Measurements from ENCODE around the gene SLC30A4.
"Not testable (repeated sequence)": the region's sequence is repeated elsewhere in the genome, so short reads cannot be mapped to it uniquely, and the experiment has no call there.

Gene SLC30A4

DNA sequence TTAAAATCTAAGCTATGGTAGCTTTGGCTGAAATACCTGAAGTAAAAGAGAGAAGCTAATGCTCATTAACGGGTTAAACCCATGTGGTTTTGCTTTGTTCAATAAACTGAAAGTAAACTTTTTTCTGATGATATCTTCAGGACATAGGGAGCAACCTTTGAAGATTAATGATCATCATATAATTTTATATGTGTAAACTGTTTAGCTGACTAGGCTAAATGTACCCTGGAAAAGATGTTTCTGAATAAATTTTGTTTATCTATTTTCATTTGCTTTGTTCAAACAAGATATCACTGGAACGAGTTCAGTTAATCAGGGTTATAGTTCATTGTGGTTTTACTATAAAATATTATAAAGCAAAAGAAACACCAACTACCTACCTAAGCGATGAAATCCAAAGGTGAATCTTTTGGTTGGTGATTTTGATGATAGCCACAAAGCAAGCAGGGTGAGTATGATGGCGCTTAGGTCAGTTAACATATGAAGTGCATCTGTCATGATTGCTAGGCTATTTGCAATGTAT, 11.7 kb downstream of the SLC30A4 start:
- no peak overlapping the region for H3K4me3 ChIP-seq (ENCODE audit: low read depth, low read length)

DNA sequence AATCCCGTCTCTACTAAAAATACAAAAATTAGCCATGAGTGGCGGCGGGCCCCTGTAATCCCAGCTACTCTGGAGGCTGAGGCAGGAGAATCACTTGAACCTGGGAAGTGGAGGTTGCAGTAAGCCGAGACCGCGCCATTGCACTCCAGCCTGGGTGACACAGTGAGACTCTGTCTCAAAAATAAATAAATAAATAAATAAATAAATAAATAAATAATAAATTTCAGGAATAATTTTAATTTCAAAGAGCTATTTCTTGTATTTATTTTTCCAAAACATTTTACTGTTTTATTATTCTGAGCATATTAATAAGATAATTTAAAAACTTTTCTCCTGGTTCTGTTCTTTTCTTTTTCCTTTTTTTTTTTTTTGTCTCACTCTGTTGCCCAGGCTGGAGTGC, 15.4 kb downstream of the SLC30A4 start:
- not testable (repeated sequence) for H3K4me3 ChIP-seq (ENCODE audit: low read depth, low read length)

DNA sequence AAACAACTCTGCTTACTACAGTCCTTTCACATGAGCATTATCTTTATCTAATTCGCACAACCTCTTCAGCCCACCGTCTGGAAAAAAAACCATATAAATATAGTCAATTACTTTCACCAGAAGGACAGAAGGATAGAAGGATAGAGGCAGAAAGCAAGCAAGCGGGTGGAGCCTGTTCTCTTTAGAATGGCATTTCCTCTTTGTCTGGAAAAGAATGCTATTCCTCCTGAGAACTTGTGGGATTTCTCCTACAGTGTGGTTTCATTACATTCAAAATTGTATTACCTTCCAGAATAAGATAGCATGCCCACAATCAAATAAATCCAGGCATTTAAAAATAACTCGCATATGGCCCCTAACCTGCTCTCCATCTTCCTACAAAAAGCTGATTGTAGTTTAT, 23.1 kb downstream of the SLC30A4 start:
- H3K4me3 ChIP-seq (ENCODE audit: low read depth, low read length), result no peak overlapping the region

DNA sequence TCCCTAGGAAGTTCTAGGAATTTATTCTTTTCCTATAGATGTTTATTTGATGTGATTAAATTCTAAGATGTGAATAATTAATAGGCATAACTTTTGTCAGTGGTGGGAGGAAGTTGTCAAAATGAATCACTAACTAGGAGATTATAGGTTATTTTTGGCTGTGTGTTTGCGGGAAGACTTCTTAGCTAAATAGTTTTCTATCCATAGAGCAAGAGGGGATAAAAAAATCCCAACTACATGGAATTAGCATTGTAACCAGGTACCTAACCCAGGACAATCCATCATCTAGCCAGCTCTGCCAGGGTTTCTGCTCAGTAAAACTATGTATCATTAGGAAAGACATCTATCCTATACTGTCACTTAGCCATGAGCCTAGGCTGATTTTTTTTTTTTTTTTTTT, 23.9 kb downstream of the SLC30A4 start:
- no peak overlapping the region for H3K4me3 ChIP-seq (ENCODE audit: low read depth, low read length)

DNA sequence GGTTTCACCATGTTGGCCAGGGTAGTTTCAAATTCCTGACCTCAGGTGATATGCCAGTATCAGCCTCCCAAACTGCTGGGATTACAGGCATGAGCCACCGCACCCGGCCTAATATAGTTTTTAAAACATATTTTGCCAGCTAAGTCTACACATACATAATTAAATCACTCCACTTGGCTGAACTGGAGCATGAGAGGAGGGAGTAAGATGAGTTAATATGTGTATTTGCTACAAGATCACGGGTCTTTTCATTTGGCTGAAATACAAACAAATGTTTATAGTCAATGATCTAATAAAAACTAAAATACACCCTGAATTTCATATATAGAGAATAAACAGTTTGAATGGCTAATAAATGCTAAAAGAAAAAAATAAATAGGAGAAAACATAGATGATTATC, 25.3 kb downstream of the SLC30A4 start:
- H3K4me3 ChIP-seq (ENCODE audit: low read depth, low read length), result no peak overlapping the region

DNA sequence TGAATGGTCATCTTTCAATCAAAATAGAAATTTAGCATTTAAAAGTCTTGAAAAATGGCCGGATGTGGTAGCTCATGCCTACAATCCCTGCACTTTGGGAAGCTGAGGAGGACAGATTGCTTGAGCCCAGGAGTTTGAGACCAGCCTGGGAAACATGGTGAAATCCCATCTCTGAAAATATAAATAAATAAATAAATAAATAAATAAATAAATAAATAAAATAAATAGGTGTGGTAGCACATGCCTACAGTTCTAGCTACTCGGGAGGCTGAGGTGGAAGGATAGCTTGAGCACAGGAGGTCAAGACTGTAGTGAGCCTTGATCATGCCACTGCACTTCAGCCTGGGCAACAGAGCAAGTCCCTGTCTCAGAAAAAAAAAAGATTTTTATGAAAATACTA, 25.9 kb downstream of the SLC30A4 start:
- H3K4me3 ChIP-seq (ENCODE audit: low read depth, low read length), result no peak overlapping the region

DNA sequence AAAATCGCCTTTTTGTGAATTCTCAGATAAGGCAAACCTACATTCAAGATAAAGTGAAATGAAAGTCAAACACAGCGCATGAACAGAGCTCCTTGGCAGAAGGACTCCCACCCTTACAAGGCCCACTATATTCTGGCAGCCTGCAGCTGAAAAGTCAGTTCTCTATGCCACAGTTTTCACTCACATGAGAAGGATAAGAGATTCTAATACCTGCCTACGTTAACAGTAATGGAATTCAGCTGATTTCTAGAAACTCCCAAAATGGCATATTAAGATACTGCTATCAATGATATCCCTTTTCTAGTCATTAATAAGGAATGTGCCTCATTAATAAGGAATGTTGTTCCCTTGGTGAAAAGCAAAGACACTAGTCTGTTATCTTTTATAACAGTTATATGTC, 27.0 kb downstream of the SLC30A4 start:
- H3K4me3 ChIP-seq (ENCODE audit: low read depth, low read length), result no peak overlapping the region

DNA sequence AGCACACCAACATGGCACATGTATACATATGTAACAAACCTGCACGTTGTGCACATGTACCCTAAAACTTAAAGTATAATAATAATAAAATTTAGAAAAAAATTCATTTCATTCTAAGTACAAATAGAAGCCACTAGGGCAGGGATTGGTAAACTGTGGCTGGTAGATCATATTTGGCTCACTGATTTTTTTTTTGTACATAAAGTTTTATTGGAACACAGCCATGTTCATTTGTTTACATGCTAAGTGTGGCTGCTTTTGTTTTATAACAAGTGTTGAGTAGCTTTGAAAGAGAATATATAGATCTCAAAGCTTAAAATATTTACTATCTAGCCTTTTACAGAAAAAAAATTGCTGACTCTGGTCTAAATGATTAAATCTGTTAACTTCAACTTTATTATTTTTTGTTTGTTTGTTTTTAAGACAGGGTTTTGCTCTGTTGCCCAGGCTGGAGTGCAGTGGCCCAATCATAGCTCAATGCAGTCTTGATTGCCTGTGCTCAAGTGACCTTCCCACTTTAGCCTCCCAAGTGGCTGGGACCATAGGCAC, 32.8 kb downstream of the SLC30A4 start:
- H3K4me3 ChIP-seq (ENCODE audit: low read depth, low read length), result no peak overlapping the region

DNA sequence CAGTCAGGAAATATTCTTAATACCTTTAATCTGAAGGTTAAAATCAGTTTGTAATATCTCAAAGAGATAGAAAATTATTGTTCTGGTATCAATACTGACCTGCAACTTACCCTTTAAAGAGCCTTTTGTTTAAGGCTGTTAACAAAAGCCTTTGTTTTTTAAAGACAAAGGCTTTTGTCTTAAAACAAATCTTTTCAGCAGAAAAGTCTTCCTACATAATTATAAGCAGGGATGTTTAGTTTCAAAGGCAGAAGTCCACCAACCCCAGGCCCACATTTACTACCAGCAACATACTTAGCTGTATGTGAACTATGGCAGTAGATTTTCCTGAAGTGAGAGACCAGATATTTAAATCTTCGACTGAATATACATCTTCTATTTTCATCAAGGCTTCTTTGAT, 36.2 kb downstream of the SLC30A4 start:
- no peak overlapping the region for H3K4me3 ChIP-seq (ENCODE audit: low read depth, low read length)

DNA sequence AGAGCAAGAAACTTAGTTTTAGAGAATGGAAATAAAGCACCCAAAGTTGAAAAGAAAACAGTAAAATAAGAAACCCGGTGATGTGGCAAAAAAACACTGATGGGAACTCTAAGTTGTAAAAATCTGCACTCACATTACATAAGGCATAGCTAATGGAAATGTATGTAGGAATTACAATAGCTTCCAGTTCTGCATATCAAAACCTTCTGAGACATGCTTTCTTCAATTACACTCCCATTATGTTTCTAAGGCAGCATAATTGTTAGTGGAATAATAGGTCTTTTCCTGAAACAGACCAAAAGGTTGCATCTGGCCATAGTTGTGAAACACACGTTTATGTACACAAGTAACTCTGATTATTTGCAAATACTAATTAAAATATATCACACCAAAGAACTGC, 41.4 kb downstream of the SLC30A4 start:
- no peak overlapping the region for H3K4me3 ChIP-seq (ENCODE audit: low read depth, low read length)

DNA sequence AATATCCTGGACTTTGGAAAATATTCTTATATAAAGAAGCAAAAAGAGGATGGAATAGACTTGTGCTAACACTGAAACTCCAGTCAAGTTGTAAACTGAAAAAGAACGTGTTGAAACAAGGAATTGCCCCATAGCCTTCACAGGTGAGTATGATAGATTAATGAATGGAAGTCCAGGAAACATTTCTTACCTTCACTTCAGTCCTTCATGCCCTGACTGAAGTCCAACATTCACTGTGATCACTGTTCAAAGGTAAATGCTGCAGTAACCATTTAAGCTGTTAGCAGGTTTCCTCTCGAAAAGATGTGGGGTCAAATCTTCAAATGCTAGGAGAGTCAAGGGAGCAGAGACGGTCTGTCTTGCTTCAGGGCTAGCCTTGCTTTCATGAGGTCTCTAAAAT, 46.1 kb downstream of the SLC30A4 start:
- H3K4me3 ChIP-seq (ENCODE audit: low read depth, low read length), result no peak overlapping the region

DNA sequence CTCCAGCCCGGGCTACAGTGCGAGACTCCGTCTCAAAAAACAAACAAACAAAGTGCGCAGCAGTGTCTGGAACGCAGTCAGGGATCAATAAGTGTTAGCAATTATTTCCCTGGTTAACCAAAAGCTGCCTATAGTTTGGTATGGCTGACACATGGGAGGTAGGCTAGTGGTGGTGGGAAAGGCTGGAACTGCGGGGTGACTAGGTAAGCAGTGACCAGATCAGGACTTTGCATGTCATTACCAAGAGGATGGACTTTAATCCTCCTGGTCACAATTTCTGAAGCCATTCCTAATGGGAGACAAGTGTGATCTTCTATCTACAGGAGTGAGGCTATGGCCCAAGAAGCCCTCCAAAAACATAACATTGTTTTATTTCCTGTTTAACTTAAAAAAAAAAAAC, 47.8 kb downstream of the SLC30A4 start:
- no peak overlapping the region for H3K4me3 ChIP-seq (ENCODE audit: low read depth, low read length)

DNA sequence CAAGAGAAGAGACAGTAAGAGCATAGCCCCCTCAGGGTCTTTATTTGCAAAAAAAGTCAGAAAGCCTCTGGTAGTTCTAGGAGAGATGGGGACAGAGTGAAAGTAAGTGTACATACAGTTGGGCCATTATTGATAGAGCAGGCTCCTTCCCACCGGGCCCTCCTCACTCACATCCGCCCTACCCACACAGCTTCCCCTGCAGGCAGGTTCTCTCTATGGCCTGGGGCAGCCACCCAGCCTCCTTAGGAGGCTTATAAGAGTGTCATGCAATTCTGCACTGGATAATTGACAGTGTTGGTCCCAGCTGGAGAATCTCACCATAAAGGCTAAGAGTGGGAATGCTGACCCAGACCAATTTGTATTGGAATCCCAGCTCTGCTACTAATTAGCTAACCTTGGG, 49.5 kb downstream of the SLC30A4 start:
- no peak overlapping the region for H3K4me3 ChIP-seq (ENCODE audit: low read depth, low read length)

DNA sequence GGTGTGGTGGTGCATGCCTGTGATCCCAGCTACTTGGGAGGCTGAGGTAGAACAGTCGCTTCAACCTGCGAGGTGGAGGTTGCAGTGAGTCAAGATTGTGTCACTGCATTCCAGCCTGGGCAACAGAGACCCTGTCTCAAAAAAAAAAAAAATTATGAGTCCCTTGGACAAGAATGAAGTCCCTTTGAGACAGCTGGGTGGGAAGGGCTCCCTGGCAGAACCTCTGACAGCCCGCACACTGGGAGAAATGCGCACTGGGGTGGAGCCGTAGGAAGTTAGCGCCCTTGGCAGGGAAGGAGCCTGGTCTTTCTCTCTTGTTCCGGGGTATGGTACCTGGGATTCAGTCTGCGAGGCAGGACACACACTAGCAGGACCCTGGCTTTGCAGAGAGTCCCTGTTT, 51.4 kb downstream of the SLC30A4 start:
- H3K4me3 ChIP-seq (ENCODE audit: low read depth, low read length), result no peak overlapping the region

DNA sequence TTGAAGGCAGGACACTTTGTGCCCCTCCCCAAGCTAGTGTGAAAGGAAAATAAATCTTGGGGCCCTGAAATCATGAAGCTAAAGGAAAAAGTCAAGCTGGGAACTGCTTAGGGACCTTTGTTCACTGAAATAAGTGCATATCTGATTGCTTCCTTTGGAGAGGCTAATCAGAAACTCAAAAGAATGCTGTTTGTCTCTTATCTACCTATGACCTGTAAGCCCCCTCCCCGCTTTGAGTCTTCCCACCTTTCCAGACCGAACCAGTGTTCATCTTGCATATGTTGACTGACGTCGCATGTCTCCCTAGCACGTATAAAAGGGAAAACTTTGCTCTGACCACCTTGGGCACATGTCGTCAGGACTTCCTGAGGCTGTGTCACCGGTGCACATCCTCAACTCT, 53.1 kb downstream of the SLC30A4 start:
- H3K4me3 ChIP-seq (ENCODE audit: low read depth, low read length), result no peak overlapping the region

DNA sequence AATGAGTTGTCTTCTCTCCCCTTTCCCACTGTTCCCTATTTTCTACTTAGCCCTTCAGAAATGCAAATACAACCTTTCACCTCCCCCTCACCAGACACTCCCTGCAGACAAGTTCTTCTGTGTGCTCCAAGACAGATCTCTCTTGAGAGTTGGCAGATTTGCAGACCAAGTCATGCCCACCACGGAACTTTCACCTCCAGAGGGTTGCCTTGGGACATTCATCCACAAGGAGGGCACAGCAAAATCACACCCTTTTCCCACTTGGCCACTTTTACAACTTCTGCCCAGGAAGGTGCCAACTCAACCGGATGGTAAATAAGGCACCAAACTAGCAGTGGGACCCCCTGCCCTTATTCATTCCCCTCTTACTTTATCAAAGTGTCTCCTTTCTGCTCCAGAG, 53.5 kb downstream of the SLC30A4 start:
- H3K4me3 ChIP-seq (ENCODE audit: low read depth, low read length), result no peak overlapping the region

DNA sequence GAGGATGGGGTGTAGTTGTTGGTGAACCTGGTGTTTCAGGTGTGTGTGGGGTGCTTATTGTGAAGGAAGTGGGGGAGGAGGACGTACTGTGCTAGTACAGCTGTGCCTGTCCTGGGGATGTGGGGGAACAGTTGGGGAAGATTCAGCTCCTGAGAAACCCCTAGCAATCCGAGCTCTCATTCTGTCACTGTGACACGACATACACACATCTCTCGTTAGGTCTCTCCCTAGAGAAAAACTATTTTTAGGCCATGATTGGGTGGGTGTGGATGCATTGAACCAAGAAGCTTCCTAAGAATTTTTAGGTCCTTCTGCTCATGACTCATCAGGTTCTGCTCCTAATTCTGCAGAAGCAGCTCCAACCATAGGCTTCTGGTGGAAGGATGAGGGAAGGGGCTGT, 54.3 kb downstream of the SLC30A4 start:
- H3K4me3 ChIP-seq (ENCODE audit: low read depth, low read length), result no peak overlapping the region

DNA sequence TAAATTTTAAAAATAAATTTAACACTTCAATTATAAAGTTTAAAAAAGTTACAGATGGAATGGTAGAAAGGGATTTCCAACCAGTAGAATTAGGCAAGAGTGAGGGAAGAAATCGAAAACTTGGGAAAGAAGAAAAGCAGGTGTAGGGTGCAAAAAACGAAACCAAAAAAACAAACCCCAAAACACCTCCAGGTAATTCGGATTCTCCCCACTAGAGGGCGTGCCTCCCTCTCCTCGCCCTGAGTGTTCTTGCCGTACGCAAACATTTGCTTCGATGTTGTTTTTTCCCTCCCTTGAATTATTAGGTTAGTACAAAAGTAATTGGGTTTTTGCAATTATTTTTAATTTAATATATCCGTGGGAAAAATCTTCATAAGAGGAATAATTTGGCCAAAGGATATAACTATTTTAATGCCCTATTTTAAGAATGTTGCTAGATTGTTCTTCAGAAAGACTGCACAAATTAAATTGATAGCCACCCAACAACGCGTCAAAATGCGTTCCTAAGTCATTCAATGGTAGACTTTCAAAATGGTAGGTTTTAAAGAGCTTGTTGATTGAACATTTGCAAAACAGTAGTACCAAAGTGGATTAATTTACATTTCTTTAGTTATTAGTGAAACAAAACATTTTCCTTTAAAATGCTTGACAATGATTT, 63.7 kb downstream of the SLC30A4 start:
- H3K4me3 ChIP-seq (ENCODE audit: low read depth, low read length), result no peak overlapping the region

DNA sequence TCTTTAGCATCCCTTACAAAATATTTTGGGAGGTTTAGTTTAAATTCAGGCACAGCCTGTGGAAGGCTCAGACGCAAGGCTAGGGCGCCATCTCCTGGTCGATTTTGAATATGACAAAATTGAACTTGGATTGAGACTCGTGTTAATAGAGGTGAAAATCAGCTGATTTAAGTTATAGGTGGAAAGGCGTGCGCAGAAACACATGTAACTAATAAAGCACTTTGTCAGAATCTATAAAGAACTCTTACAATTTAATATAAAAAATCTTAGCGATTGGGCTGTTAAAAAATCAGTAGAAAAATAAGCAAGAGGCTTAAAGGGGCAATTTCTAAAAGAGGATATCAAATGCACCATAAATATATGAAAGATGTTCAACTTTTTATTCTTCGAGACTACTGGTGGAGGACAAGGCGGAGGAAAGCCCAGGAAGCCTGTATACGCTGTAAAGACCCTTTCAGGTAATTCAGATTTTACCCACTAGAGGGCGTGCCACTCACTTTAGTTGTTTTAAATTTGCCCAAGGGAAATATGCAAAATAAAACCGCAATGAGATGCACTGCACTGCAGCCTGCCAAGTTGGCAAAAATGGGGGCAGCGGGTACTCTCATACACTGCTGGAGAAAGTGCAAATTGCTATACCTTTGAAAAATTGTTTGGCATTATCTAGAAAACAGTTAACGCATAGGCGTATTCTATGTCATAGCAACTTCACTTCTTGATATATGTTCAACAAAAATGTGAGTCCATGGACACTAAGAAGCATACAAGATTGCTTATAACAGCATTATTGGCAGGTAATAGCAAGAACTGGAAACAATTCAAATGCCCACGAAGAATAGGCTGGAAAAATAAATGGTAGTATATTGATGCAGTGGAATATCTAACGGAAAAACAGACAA, 64.7 kb downstream of the SLC30A4 start:
- no peak overlapping the region for H3K4me3 ChIP-seq (ENCODE audit: low read depth, low read length)

DNA sequence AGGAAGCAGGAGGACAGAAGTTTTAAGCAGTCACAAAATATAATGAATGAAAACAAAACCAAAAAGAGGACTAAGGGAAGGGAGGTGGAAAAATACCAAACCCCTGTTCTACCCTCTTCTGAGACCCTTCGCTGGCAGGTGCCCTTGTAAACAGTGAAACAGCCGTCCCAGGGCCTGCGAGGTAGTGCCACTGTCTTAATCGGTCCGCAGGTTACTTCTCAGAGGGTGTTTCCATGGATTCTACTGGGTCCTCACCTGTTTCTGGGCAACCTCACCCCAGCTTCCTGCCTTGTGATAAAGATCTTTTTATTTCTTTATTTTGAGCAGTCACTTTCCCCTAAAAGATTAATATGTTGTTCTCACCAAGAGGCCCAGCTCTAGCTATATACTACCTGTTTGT, 65.3 kb downstream of the SLC30A4 start:
- H3K4me3 ChIP-seq (ENCODE audit: low read depth, low read length), result no peak overlapping the region

DNA sequence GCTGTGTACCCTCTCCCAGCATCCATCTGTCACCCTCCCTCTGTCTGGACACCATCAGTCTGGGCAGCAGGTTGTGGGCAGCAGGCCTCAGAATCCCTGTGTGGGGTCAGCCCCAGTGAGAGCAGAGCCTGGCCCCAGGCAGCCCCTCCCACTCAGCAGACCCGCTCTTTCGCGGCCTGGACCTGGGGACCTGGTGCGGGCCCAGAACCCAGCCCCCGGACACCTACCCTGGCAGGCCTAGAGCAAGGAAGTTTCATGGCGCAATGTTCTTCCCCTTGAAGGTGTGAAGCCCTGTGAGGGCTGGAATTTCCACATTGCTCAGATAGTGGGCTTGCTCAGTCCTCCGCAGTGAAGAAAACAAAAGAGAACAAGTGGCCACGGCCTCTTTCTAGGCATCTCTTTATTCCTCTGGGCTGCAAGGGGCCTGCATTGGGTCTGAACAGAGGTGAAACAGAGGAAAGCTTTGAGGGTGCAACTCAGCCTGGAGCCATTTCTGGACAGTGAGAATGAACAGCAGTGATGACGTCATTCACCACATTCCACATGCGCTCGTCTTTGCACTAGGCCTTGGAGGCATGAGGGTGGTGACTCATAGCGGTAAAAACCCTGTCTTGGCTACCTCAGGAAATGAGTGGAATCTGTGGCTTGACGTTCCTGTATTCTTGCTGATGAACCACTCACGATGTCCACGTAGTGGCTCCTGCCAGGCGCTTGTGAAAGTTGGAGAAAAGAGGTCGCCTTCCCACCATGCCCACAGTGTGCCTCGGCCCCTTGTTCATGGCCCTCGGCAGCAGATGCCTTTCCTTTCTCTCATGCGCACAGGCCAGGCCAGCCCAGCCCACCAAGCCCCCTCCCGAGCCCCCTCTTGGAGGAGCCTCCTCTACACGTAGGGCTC, 66.1 kb downstream of the SLC30A4 start:
- H3K4me3 ChIP-seq (ENCODE audit: low read depth, low read length), result no peak overlapping the region

All from iPS-11a (cell line).